ENCODE data around the gene ASPHD1.

DNA sequence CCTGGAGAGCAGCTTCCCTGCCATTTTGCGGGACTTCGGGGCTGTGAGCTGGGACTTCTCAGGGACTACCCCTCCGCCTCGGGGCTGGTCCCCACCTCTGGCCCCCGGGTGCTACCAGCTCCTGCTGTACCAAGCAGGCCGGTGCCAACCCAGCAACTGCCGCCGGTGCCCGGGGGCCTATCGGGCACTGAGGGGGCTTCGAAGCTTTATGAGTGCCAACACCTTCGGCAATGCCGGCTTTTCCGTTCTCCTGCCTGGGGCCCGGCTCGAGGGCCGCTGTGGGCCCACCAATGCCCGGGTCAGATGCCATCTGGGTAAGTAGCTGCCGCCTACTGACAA lies 1.3 kb downstream of the ASPHD1 start:
- TF ChIP-seq, protein P1, sequence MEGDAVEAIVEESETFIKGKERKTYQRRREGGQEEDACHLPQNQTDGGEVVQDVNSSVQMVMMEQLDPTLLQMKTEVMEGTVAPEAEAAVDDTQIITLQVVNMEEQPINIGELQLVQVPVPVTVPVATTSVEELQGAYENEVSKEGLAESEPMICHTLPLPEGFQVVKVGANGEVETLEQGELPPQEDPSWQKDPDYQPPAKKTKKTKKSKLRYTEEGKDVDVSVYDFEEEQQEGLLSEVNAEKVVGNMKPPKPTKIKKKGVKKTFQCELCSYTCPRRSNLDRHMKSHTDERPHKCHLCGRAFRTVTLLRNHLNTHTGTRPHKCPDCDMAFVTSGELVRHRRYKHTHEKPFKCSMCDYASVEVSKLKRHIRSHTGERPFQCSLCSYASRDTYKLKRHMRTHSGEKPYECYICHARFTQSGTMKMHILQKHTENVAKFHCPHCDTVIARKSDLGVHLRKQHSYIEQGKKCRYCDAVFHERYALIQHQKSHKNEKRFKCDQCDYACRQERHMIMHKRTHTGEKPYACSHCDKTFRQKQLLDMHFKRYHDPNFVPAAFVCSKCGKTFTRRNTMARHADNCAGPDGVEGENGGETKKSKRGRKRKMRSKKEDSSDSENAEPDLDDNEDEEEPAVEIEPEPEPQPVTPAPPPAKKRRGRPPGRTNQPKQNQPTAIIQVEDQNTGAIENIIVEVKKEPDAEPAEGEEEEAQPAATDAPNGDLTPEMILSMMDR (IDR thresholded peaks at IDR 0.05), result no peak
- TF ChIP-seq, protein P2, sequence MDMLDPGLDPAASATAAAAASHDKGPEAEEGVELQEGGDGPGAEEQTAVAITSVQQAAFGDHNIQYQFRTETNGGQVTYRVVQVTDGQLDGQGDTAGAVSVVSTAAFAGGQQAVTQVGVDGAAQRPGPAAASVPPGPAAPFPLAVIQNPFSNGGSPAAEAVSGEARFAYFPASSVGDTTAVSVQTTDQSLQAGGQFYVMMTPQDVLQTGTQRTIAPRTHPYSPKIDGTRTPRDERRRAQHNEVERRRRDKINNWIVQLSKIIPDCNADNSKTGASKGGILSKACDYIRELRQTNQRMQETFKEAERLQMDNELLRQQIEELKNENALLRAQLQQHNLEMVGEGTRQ (IDR thresholded peaks at IDR 0.05; ENCODE audit: borderline replicate concordance, low read depth, low read length), result no peak
- TF ChIP-seq RCOR1 (IDR thresholded peaks at IDR 0.05; ENCODE audit: low read length) (no peak), TAF1 (IDR thresholded peaks at IDR 0.05; ENCODE audit: borderline replicate concordance, low read depth, low read length) (no peak), FOXJ3 (CRISPR knock-in tag; IDR thresholded peaks at IDR 0.05) (no peak), FOXM1 (IDR thresholded peaks at IDR 0.05; ENCODE audit: low read depth) (no peak)

All from SK-N-SH (cell line).